ENCODE measurements around the gene ARHGEF25.
"Not testable (repeated sequence)": the region's sequence is repeated elsewhere in the genome, so short reads cannot be mapped to it uniquely, and the experiment has no call there.

ARHGEF25 gene

DNA sequence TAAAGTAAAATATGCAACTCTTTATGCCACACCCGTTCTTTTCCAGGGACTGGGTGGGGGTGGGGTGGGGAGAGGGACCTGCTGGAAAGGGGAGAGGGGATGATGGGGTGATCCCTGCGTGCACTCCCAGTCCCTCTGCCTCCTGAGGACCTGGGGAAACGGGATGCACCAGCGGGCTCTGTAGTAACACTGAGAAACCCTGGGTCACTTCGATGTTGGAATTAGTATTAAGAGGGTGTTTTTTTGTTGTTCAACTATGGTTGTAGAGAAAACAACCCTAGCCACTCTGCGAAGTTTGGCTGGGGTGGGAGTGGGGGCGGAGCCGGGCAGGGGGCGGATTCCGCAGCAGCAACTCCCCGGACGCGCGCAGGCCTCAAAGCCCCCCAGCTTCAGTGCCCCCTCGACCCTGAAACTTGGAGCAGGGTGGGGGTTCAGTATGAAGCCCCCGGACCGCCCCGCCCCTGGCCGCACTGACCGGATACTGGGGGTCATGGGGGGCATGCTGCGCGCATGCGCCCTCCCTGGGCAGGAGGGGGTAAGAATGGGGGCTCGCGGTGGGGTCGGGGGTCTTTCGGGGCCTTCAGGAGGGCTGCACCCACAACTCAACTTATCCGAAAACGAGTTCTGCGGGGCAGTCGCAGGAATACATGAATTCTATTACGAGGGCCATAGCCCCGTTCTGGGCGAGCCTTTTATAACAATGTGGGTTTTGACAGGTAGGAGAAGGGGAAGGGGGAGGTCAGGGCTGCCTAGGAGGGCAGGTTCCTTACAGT lies 1.3 kb upstream of the ARHGEF25 start:
- no peak for DNase-seq

DNA sequence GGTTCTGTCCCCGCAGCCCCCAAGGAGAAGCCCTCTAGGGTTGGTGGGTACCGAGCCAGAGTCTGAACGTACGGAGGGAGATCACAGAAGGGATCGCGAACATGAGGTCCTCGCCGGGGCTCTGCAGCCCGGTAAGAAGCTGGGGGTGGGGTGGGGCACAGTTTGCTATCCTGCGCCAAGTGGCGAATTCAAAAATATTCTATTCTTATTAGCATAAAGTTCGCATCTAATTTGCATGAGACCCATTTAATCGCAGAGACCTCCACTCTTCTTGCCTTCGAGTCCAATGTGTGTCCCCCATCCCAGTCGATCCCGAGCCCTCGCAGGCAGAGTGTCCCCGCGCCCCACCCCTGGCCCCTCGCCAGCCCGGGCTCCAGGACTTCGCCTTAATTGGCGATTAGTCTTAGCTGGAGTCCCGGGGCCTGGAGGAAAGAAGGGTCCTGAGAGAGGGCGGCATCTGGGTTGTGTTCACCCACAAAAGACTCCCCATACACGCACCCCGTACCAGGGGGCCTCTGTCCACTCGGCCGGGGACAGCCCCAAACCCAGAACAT lies 604 bp upstream of the ARHGEF25 start:
- DNase-seq, result no peak

DNA sequence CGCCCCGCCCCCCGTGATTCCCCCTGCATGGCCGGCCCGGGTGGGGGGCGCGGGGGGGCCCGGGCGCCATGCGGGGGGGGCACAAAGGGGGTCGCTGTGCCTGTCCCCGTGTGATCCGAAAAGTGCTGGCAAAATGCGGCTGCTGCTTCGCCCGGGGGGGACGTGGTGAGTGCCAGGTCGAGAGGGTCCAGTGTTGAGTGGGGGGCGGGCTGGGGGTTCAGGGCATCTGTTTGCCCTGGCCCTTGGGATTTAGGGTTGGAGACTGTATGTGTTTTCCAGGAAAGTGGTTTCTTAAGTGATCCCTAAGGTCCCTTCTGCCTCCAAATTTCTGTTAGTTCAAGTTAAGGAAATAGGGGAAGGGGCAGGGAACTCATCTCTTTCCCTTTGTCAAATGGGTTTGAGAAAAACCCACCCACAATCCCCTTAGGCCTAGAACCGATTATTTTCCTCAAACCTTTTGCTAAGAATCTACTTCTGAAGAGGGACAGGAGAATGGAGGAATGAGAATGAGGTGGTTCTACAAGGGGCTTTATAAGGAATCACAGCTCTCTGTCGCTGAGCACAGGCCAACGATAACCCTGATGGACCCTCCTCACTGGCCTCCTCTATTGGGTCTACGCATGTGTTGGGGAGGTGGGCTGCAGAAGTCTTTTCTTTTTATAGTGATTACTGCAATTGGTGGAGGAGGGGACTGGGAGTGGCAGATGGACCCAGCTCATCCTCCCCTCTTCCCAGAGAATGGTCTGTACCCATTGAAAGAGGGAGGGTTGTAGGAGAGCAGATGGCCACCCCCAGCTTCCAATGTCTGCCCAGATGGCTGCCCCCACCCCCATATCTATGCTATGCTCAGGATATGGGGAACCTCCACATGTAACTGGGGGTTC lies 834 bp downstream of the ARHGEF25 start:
- DNase-seq, result no peak

DNA sequence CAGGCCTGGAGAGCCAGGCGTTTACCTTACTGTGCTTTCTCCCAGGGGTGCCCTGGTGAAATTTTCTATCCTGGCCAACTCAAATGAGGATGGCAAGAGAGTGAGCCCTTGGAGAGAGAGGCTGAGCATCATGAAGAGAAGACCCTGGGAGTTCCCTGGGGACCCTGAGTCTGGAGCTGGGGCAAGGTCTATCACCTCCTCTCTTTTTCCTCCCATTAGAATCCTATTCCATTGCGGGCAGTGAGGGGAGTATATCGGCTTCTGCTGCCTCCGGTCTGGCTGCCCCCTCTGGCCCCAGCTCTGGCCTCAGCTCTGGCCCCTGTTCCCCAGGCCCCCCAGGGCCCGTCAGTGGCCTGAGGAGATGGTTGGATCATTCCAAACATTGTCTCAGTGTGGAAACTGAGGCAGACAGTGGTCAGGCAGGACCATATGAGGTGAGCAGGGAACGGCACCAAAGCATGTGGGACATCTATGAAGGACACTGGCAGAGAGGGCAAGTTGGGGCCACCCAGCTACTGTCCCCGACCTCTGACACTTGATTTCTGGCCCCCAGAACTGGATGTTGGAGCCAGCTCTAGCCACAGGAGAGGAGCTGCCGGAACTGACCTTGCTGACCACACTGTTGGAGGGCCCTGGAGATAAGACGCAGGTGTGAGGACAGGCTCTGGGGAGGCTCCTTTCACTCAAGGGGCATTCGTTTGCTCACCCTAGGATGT lies 1.6 kb downstream of the ARHGEF25 start:
- no peak for DNase-seq

DNA sequence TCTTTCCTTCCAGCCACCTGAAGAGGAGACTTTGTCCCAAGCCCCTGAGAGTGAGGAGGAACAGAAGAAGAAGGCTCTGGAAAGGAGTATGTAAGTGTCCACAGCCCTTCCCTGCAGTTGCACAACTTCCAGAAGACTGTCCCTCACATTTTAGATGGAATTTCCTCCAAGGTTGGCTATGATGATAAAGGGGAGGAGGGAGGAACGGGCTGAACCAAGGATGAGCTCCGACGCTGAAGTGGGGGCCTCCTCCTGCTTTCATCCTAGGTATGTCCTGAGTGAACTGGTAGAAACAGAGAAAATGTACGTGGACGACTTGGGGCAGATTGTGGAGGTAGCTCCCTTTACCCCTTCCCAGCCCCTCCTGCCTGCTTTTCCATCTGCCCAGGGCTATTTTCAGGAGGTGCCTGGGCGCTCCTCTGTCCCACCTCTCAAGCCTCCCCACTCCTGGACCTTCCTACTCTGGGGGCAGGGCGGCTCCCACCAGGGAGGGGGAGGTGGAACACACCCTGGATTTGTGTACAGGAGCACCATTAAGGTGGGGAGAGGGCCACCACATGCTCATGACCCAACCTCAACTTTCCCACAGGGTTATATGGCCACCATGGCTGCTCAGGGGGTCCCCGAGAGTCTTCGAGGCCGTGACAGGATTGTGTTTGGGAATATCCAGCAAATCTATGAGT lies 2.3 kb downstream of the ARHGEF25 start:
- DNase-seq, result no peak

DNA sequence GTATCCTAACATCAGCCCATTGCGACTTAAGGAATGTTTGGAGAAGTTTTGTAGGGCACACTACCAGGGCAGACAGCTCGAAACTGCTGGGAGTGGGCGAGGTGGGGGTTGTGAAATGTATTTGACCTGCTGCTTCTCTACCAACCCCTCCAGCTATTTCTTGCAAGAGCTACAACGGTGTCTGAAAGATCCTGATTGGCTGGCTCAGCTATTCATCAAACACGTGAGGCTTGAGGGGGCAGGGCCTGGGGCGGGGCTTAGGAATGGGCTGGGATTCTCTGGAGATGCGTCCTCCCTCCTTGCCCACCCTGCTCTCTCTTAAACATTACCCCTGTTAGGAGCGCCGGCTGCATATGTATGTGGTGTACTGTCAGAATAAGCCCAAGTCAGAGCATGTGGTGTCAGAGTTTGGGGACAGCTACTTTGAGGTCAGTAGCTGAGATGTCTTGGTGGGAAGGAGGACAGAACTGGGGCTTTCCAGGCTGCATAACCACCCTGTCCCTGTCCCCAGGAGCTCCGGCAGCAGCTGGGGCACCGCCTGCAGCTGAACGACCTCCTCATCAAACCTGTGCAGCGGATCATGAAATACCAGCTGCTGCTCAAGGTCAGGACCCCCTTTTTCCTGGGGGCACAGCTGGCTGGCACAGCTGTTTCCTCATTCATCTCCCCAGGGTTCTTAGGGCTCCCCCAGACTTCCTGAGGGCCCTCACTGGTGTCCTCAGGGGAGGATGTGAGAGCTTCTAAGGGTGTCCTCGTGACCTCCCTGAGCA lies 3.1 kb downstream of the ARHGEF25 start:
- no peak for DNase-seq

DNA sequence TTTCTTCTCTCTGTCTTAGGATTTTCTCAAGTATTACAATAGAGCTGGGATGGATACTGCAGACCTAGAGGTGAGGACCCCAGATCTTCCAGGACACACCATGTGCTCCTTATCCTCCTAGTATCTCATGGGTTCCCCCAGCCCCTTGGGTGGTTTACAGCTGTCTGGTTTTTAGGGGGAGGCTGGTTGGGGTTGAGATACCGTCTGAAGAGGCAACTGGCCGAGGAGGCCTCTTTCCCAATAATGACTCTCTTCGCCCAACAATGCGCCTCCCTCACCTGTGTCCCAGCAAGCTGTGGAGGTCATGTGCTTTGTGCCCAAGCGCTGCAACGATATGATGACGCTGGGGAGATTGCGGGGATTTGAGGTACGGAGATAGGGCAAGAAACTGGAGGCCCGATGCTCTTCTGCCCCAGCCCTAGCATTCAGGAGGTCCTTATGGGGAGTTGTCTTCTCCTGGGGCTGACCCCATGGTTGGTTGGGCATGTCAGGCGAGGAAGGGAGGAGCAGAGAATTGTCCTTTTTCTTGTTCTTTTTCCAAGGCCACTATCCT lies 3.8 kb downstream of the ARHGEF25 start:
- DNase-seq, result no peak

DNA sequence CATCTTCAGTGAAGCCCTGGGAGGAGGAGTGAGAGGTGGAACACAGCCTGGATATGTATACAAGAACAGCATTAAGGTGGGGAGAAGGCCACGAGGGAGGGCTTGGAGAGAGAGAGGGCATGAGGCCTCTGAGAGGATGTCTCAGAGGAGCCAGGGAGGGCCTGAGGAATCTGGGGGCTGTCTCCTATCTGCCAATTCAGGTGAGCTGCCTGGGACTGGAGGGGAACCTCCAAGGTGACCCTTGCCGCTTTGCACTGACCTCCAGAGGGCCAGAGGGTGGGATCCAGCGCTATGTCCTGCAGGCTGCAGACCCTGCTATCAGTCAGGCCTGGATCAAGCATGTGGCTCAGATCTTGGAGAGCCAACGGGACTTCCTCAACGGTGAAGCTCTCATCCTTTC lies 4.4 kb downstream of the ARHGEF25 start:
- no peak for DNase-seq

DNA sequence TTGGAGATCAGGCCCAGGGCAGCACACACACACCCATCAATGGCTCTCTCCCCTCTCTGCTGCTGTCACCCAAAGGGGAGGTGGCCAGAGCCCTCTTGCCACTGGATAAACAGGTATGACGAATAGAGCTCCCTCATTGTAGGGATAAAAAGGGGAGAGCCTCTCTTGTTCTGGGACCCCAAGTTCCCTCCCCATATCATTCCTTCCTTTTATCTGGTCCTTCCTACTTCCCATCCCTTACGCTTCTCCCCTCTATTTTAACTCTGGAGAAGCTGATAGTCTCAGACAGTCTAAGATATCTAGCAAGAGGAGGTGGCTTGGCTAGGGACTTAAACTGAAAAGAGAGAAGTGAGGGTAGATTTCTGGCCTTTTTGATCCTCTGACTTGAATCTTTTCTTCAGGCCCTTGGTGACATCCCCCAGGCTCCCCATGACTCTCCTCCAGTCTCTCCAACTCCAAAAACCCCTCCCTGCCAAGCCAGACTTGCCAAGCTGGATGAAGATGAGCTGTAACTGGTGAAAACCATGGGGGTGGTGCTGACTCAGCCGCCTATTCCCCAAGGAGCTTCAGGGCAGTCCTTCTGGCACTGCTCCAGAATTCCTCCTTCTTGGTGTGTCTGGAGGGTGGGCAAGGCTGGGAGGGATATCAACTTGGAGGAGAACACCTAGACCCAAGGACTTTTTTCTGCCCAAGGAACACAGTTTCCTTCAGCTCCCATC lies 5.3 kb downstream of the ARHGEF25 start:
- DNase-seq, result no peak

DNA sequence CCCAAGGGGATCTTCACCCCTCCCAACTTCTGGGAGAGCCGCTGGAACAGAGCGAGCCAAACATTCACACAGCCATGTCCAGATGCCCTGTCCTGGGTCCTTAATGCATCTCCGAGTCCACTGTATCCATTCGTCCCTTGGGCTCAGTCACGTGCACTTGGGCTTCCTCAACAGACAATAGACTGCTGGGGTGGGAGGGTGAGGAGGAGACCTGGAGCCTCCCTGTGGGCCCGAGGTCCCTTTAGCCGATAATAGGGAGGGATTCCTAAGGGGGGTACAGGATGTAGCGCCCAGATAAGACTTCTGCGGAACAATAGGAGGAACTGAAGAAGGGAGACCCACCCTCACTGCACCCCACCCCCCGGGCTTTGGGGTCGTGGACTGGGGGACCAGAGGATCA lies 6.7 kb downstream of the ARHGEF25 start:
- no peak for DNase-seq

DNA sequence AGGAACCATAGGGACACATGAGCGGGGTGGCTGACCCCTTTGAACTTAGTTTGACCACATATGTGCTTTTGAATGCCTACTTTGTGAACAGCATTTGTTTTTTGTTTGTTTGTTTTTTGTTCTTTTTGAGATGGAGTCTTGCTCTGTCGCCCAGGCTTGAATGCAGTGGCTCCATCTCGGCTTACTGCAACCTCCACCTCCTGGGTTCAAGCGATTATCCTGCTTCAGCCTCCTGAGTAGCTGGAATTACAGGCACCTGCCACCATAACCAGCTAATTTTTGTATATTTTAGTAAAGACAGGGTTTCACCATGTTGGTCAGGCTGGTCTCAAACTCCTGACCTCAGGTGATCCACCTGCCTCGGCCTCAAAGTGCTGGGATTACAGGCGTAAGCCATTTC lies 7.2 kb downstream of the ARHGEF25 start:
- not testable (repeated sequence) for DNase-seq

DNA sequence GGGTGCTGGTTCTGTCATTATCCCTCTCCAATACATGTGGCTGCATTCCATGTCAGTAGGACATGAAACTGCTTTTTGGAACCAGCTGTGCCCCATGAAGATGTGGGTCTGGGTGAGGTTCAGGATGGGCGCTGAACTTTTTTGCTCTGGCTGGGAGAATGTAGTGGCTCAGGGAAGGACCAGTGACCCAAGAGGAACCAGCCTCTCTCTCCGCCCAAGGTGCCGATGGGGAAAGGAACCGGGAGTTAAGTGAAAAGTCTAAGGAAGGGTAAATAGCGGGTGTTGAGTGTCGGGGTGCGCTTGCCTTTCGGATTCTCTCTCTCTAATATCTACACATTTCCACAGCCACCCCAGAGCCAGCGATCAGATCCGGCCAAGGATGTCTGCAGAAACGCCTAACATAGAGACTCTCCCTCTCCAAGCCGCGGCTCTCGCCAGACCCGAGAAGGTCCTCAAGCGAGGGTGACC lies 7.8 kb downstream of the ARHGEF25 start:
- DNase-seq, result no peak

DNA sequence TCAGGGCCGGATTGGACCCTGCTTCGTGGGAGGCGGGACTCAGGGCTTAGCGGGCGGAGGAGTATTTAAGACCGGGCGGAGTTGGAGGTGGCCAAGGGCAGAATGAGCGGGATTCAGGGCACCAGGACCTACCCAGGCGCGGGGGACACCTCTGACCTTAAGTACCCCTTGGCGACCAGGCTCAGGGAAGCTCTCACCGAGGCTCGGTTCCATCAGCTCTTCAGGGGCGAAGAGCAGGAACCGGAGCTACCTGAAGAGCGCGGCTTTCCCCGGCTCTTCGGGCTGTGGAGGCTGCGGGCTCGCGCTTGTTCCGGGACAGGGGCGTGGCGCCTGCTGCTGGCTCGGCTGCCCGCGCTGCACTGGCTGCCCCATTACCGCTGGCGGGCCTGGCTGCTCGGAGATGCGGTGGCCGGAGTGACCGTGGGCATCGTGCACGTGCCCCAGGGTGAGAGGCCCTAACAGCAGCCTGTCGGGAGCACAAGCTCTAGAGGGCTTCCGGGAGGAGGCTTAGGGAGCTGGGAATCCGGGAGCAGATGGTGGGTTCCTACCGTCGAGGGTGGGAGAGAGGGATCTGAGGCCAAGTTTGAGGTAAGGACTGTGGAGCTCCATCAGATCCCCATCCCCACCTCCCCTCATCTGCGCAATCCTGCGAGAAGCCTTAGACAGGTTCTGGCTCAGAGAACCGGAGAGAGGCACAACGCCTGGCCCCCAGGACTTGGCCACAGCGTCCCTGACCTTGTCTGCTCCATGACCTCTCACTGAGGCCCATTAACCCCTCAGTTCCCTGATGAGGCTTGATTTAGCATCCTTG lies 8.4 kb downstream of the ARHGEF25 start:
- DNase-seq, result no peak

DNA sequence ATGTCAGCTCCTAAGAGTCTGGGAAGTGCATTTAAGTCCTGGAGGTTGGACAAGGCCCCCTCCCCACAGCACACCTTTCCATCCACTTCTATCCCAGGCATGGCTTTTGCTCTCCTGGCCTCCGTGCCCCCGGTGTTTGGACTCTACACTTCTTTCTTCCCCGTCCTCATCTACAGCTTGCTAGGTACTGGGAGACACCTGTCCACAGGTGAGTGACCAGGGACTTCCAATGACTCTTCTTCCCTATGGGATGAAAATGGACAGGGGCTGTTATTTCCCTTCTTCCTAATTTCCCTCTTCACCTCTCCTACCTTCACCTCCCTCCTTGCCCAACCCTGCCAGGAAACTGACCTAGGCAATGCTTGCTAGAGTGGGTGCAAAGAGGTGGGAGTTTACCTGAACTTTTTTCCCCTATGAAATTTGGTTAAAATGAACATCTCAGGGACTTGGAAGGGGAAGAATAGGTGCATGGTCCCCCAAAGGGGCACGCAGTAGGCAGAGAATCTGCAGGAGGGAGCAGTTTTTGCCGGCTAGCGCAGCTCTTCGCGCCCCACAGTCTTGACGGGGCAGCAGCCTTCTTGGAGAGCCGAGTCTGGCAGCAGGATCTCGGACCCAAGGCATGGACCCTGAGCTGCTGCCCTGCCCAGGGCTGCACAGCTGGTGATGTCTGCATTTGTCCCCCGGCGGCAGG lies 9.2 kb downstream of the ARHGEF25 start:
- no peak for DNase-seq

DNA sequence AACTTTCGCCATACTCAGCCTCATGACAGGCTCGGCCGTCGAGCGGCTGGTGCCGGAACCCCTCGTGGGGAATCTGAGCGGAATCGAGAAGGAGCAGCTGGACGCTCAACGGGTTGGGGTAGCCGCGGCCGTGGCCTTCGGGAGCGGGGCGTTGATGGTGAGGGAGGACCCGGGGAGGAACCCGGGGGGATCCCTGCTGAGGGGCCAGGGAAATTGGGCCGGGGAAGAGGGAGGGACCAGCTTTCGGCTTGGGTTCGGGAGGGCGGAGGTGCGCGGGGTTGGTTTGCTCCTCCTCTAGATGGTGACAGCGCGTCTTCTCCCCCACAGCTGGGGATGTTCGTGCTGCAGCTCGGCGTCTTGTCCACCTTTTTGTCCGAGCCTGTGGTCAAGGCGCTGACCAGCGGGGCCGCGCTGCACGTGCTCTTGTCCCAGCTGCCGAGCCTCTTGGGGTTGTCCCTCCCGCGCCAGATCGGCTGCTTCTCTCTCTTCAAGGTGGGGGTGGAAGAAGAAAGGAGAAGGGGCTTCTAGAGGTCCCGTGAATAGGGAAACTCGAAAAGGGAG lies 9.8 kb downstream of the ARHGEF25 start:
- DNase-seq, result no peak

DNA sequence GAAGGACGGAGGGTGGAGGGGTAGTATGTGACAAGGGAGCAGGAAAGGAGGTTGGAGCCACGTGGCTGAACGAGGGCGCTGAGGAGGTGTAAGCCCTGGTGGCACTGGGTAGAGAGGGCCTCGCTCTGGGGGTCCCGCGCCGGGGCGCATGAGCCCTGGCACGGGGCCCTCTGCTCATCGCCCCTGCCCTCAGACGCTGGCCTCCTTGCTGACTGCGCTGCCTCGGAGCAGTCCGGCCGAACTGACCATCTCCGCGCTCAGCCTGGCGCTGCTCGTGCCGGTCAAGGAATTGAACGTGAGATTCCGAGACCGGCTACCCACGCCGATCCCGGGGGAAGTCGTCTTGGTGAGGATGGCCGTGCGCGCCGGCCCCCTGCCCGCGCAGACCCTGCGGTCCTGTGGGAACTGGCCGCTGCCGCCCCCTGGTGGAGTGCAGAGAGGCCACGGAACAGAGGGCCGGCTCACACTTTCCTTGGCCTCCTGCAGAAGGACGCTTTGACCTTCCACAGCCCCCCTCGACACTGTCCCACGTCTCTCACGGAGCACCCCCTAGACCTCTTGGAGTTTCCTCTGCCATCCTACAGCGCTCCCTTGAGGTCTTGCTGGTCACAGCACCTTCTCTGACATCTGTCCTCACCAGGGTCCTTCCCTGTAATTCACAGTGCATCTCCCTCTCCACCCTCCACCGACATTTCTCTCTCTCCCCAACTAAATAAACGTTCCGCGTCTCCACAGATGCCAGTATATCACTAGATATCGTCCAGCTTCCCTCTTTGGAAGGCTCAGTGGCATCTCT lies 10.5 kb downstream of the ARHGEF25 start:
- DNase-seq, result peak in 1 of 2 experiments; percentile 57

DNA sequence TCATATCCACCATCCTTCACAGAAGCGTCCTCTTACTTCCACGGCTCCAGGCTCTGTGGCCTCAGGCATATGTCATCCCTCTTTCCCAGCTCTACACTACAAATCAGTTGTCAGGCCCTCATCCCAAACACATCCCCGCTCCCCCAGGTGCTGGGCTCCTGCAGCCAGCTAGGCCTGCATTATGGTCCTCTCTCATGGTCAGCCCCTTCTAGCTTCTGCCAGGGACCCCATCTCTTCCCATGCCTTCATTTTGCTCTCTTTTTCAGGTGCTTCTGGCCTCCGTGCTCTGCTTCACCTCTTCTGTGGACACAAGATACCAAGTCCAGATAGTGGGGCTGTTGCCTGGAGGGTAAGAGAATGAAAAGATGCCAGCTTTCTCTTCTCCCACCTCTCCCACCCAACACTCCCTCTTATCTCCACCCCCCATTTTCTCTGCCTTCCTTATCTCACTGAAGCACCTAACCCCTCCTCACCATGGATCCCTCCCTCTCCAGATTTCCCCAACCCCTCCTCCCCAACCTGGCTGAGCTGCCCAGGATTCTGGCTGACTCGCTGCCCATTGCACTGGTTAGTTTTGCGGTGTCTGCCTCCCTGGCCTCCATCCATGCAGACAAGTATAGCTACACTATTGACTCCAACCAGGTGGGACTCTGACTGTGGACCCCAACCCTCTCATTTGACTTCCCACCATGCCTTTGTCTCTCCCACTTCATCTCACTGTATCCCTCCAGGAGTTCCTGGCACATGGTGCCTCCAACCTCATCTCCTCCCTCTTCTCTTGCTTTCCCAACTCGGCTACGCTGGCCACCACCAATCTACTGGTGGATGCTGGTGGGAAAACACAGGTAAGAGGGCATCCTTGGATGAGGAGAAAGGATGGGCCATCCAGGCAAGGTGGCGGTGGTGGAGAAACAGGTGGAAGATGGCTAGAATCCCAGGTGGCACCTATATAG lies 11.3 kb downstream of the ARHGEF25 start:
- no peak for DNase-seq
